Activated naive CD4-positive, alpha-beta T cell (primary cell): ENCODE data around the gene PLCB2.

ENCODE experiments used
- DNase-seq, 4 experiments: peaks; one replicate each; lab custom pipeline; 2025; lab: John Stamatoyannopoulos, UW

Gene PLCB2

GRCh38 chr15:40340038-40340739 is 32.5 kb upstream of the PLCB2 start:
- DNase-seq, result no peak

GRCh38 chr15:40339621-40339945 is 31.8 kb upstream of the PLCB2 start:
- DNase-seq, result no peak

DNA sequence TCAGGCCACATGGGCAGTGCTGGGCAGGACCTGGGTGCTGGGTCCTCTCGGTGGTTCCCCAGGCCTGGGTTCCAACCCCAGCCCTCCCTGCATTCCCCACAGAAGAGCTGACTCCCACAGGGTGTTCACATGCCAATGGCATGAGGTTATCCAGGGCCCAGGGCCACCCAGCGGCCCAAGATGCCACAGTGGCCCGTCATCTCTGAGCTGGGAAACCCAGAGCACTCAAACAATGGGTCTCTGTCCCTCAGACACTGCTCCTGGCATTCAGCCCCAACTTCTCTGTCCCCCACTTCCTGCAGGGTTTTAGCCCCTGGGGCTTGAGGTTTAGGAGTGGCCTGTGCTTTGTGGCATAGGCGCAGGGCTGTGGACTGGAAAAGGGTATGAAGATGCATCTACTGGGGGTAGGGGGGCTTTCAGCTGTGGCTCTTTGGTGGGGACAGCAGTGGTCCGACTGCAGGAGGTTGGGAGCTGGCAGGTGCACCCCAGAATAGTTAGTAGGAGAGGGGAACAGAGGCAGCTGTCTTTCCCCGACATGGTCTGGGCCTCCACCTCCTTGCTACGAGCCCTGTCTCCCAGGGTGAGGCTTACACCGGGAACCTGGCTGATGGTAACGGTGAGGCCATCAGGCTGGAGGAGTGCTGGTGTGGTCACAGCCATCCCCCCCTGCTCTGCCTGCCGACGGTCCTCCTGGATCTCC is 31.3 kb upstream of the PLCB2 start:
- no peak for DNase-seq

DNA sequence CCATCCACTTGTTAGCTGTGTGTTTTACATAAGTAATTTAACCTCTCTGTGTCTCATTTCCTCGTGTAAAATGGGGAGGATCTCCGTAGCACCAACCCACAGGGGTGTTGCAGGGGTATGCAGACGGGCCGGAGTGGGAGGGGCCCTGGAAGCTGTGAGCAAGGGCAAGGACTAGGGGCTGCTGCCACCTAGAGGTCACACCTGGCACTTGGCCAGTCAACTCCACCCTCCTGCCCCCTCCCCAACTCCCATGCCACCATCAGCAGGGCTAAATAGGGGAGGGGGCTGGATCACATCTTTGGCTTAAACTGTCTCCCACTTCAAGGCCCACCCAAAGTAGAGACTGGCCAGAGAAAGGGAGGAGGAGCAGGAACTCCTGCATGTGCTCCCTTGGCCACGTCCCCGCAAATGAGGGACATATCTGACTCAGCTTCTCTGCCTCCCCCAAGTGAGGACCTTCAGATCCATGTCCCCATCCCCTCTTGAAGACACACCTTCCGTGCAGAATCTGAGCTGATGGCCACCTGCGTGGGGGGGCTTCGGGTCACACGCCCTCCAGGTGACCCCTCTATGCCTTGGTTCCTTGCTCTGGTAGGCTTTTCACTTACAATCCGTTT is 30.4 kb upstream of the PLCB2 start:
- peak; percentile 19 to 73 (median 49) for DNase-seq

DNA sequence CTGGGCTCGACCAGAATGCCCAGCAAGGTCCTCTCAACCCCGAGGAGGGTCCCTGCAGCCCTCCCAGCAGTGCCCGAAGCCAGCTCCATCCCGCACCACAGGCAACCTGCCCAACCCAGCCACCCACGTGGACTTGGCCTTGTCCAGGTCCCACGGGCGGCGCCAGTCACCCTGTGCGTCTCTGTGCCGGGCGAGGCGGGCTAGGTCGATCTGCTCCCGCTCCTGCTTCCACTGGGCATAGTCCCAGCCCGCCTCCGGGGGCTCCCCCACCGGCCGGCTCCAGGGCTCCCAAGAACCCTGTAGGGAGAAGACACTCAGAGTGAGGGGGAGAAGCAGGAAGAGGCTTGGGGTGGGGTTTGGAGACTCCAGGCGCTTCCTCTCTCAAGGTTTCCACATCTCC is 29.9 kb upstream of the PLCB2 start:
- no peak for DNase-seq

GRCh38 chr15:40336744-40337122 is 29.0 kb upstream of the PLCB2 start:
- DNase-seq, result no peak

DNA sequence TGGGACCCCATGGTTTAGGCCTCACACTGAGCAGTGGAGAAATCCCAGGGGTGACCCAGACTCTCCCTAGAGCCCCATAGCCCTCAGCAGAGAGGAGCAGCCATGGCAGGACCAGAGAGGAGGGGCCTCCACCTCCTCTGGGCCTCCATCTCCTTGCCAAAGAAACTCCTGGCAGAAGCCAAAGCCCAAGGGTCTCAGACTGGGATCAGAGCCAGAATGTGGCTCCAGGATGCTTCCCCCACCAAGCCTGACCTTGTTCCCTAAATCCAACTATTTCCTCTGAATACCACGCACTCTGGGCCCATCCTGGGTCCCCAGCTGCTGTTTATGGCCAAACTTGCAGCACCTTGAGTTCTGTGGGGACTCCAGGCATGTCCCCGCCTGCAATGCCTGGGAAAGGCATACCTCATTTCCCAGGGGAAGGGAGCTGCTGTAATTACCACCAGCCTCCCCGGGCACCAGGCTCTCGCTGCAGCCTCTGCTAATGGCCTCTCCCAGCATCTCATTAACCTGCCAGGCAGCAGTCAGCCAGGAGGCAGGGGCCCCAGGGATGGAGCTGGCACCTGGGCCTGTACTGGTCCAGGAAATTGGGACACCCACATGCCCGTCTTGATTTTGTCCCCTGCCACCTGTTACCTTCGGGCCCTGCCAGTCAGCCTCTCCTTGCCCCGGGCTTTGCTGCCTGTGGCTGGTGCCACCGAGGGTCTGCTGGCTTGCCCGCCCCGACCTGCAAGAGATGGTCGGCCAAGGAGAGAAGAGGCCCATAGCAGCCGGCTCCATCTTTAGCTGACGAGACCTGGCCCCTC is 28.4 kb upstream of the PLCB2 start:
- DNase-seq, result no peak

GRCh38 chr15:40334941-40335795 is 27.4 kb upstream of the PLCB2 start:
- no peak for DNase-seq

GRCh38 chr15:40334541-40334940 is 26.8 kb upstream of the PLCB2 start:
- no peak for DNase-seq

DNA sequence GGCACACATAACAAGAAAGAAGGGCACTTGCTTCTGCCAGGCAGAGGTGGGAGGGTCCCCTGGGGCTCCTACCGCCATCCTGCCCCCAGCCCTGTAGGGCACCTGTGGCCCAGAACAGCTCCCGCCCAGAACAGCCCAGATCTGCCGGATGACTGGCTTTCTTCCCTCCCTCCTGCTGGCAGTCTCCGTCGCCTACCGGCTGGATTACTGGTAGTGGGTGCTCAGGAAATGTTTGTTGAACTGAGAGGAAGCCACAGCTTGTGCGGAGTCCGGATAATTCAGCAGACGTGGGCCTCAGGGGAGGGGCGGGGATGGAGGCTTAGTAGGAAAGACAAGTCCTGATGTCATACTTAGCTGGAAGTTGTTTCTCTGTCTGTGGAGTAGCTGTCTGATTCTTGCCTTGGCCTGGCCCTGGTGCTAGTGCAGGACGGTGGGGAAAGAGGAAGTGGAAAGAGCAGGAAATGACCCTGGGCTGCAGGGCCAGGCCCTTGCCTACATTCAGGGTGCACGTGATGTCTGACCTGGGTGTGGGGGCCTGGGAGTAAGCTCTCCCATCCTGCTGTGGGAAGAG is 26.3 kb upstream of the PLCB2 start:
- peak in 1 of 4 experiments; percentile 11 for DNase-seq

- DNase-seq, result no peak
Observed at GRCh38 chr15:40332113-40332781, 24.5 kb upstream of the PLCB2 start.

GRCh38 chr15:40331637-40332036 is 23.9 kb upstream of the PLCB2 start:
- DNase-seq, result no peak

DNA sequence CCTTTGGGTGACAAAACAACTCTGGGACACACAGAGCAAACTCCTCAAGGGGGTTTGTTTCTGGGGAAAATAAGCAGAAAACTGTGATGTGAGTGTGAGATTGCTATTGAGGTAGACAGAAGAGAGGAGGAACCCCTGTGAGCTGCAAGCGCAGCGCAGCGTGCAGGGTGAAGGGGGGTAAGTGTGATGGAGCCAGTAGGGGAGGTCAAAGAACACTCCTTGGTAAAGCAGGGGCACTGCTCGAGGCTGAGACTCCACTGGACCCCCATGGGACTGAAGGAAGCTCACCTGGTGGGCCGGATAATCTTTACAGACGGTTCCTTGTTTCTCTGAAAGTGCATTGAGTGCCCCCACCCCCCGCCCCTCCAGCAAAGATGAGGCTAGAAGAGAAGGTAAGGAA is 23.3 kb upstream of the PLCB2 start:
- DNase-seq, result no peak

- DNase-seq, result no peak
Observed at GRCh38 chr15:40330368-40330836, 22.7 kb upstream of the PLCB2 start.

GRCh38 chr15:40329804-40330203 is 22.1 kb upstream of the PLCB2 start:
- no peak for DNase-seq

- DNase-seq, result no peak
Observed at GRCh38 chr15:40328751-40329150, 21.0 kb upstream of the PLCB2 start.

- DNase-seq, result no peak
Observed at GRCh38 chr15:40328176-40328575, 20.4 kb upstream of the PLCB2 start.

GRCh38 chr15:40327457-40327856 is 19.7 kb upstream of the PLCB2 start:
- no peak for DNase-seq

GRCh38 chr15:40325700-40326099 is 18.0 kb upstream of the PLCB2 start:
- DNase-seq, result no peak

DNA sequence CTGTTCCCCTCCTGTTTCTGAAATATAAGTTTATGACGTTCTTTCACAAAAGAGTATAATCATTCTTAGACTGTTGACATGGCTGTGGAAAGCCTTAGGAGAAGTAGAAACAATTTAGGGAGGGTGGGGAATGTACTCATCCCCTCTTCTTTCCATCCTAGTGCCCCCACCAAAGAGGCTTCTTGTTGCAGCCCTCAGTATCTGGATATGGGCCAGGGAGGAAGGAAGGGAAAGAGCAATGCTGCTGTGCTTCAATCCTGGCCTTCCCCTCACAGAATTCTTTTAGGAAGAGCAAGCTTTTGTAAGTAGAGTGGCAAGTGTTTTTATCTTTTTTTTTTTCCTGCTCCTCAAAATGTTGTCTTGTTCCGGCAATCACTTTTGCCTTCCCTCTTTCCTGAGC is 17.5 kb upstream of the PLCB2 start:
- DNase-seq, result no peak
